Measurements from ENCODE around the gene COL8A2. TPM values are rescaled to one million over a fixed set of nuclear protein-coding genes. Genes with fewer than 3 reads are reported as not detected.

The COL8A2 gene
- total RNA-seq, 1 experiment from 2014 or later: 2.3 TPM

GRCh38 chr1:36128905-36129206 lies 3.8 kb upstream of the COL8A2 start:
- no peaks in the 10 kb centered on the region for H3K36me3 Mint-ChIP-seq
- no peaks in the 10 kb centered on the region for H3K9me3 Mint-ChIP-seq
- no peak for TF ChIP-seq EMX1 (CRISPR knock-in tag; IDR thresholded peaks at IDR 0.05)
- ChIA-PET CTCF (interaction anchor here (0.7 to 2.5 kb wide), 5 partner anchors 20 to 310 kb away, joined by 4 to 14 read pairs (median 8); partner anchors contain the start of gene TRAPPC3), POLR2A (no interaction called here)
- ATAC-seq: no peak
- no peak overlapping the region for H3K4me3 Mint-ChIP-seq
- H3K27me3 Mint-ChIP-seq (ENCODE audit: low read depth): peaks cover 21% of the 10 kb centered on the region
- peaks cover 13% of the 10 kb centered on the region for H3K4me1 Mint-ChIP-seq
- no peak overlapping the region for H3K27ac Mint-ChIP-seq
- DNase-seq (ENCODE audit: low spot score): no peak

DNA sequence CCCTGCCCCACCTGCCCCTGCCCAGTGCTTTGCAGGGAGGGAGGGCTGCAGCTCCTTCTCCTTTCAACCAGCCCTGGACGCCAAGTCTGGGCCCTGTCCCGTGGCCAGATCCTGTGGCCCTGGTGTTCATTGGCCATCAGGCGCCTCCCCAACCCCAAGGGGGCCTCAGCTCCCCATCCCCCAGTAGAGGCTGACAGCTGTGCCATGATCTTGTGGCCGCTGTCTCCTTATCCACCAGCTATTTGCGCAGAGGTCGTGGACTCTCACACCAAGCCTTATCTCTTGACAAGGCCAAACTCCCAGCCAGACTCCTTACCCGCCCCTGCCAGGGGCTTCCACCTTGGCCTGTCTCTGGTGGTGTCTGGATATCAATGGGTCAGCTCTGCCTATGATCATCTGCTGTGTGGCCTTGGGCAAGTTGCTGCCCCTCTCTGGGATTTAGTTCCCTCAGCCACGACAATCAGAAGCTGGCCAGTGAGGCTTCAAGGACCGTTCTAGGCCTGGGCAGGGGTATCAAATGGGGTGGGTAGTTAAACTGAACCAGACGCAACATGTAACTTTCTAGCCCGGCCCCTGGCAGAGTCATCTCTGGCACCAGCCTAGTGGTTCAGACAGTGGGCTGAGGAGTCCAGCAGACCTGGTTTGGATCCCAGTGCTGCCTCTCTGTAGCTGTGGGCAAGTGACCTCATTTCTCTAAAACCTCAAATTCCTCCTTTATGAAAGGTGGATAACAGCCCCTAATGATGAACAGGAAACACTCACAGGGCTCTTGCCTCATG lies 3.3 kb upstream of the COL8A2 start:
- Mint-ChIP-seq H3K36me3 (no peaks in the 10 kb centered on the region), H3K27ac (no peak overlapping the region)

More for the DNA sequence above, 3.3 kb upstream of the COL8A2 start:
- TF ChIP-seq, protein P1, sequence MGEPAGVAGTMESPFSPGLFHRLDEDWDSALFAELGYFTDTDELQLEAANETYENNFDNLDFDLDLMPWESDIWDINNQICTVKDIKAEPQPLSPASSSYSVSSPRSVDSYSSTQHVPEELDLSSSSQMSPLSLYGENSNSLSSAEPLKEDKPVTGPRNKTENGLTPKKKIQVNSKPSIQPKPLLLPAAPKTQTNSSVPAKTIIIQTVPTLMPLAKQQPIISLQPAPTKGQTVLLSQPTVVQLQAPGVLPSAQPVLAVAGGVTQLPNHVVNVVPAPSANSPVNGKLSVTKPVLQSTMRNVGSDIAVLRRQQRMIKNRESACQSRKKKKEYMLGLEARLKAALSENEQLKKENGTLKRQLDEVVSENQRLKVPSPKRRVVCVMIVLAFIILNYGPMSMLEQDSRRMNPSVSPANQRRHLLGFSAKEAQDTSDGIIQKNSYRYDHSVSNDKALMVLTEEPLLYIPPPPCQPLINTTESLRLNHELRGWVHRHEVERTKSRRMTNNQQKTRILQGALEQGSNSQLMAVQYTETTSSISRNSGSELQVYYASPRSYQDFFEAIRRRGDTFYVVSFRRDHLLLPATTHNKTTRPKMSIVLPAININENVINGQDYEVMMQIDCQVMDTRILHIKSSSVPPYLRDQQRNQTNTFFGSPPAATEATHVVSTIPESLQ (CRISPR knock-in tag; IDR thresholded peaks at IDR 0.05): no peak
- TF ChIP-seq ZNF232 (CRISPR knock-in tag; IDR thresholded peaks at IDR 0.05) (no peak), GTF2I (CRISPR knock-in tag; conservative IDR thresholded peaks at IDR 0.05) (no peak), FOXJ3 (CRISPR knock-in tag; IDR thresholded peaks at IDR 0.05; ENCODE audit: borderline replicate concordance) (no peak), FOXK1 (CRISPR knock-in tag; IDR thresholded peaks at IDR 0.05) (no peak), EMX1 (CRISPR knock-in tag; IDR thresholded peaks at IDR 0.05) (no peak), ZNF416 (CRISPR knock-in tag; IDR thresholded peaks at IDR 0.05) (no peak), HMGA2 (CRISPR knock-in tag; IDR thresholded peaks at IDR 0.05) (no peak), NFE2L1 (CRISPR knock-in tag; IDR thresholded peaks at IDR 0.05) (no peak), SMAD4 (CRISPR knock-in tag; IDR thresholded peaks at IDR 0.05) (no peak), E2F1 (CRISPR knock-in tag; IDR thresholded peaks at IDR 0.05) (no peak), SP1 (CRISPR knock-in tag; conservative IDR thresholded peaks at IDR 0.05) (no peak), ATF1 (CRISPR knock-in tag; IDR thresholded peaks at IDR 0.05) (no peak), TCF7 (CRISPR knock-in tag; IDR thresholded peaks at IDR 0.05; ENCODE audit: low read depth) (no peak)
- TF ChIP-seq, protein P2, sequence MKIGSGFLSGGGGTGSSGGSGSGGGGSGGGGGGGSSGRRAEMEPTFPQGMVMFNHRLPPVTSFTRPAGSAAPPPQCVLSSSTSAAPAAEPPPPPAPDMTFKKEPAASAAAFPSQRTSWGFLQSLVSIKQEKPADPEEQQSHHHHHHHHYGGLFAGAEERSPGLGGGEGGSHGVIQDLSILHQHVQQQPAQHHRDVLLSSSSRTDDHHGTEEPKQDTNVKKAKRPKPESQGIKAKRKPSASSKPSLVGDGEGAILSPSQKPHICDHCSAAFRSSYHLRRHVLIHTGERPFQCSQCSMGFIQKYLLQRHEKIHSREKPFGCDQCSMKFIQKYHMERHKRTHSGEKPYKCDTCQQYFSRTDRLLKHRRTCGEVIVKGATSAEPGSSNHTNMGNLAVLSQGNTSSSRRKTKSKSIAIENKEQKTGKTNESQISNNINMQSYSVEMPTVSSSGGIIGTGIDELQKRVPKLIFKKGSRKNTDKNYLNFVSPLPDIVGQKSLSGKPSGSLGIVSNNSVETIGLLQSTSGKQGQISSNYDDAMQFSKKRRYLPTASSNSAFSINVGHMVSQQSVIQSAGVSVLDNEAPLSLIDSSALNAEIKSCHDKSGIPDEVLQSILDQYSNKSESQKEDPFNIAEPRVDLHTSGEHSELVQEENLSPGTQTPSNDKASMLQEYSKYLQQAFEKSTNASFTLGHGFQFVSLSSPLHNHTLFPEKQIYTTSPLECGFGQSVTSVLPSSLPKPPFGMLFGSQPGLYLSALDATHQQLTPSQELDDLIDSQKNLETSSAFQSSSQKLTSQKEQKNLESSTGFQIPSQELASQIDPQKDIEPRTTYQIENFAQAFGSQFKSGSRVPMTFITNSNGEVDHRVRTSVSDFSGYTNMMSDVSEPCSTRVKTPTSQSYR (CRISPR knock-in tag; IDR thresholded peaks at IDR 0.05): no peak
- TF ChIP-seq, protein P3, sequence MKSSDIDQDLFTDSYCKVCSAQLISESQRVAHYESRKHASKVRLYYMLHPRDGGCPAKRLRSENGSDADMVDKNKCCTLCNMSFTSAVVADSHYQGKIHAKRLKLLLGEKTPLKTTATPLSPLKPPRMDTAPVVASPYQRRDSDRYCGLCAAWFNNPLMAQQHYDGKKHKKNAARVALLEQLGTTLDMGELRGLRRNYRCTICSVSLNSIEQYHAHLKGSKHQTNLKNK (CRISPR knock-in tag; IDR thresholded peaks at IDR 0.05): no peak
- TF ChIP-seq, protein P4, sequence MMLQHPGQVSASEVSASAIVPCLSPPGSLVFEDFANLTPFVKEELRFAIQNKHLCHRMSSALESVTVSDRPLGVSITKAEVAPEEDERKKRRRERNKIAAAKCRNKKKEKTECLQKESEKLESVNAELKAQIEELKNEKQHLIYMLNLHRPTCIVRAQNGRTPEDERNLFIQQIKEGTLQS (CRISPR knock-in tag; conservative IDR thresholded peaks at IDR 0.05): no peak
- Mint-ChIP-seq H3K9me3 (no peaks in the 10 kb centered on the region), H3K27me3 (ENCODE audit: low read depth) (peaks cover 27% of the 10 kb centered on the region), H3K4me1 (peaks cover 13% of the 10 kb centered on the region), H3K4me3 (no peak overlapping the region)
- ATAC-seq (no peak), DNase-seq (ENCODE audit: low spot score) (no peak)
- ChIA-PET POLR2A (no interaction called here), CTCF (interaction anchor here (0.6 to 2.5 kb wide), 8 partner anchors 18 to 310 kb away, joined by 3 to 14 read pairs (median 4); partner anchors contain the start of gene TRAPPC3)
